Neuronal stem cell (in vitro differentiated cells): Measurements from ENCODE around the gene NGEF.

Source experiments
- DNase-seq: peaks from one replicate; pipeline ENCODE4 v3.0.0-alpha.2; 2013; ENCODE audit warnings: low spot score
- H2AFZ ChIP-seq: one replicate; pipeline ENCODE4 v1.6.1; 2013; ENCODE audit warnings: mild to moderate bottlenecking, low read length, inconsistent platforms
- H2AK5ac ChIP-seq: 2 replicates; pipeline ENCODE4 v1.6.1; 2013; ENCODE audit warnings: low read depth, mild to moderate bottlenecking, inconsistent platforms, low read length, moderate library complexity, mixed read lengths
- H2BK120ac ChIP-seq: 2 replicates; pipeline ENCODE4 v1.6.1; 2013; ENCODE audit warnings: low read depth, mild to moderate bottlenecking, inconsistent platforms, low read length, moderate library complexity, mixed read lengths
- H2BK12ac ChIP-seq: one replicate; pipeline ENCODE4 v1.6.1; 2013; ENCODE audit warnings: low read length, inconsistent platforms
- H2BK15ac ChIP-seq: 2 replicates; pipeline ENCODE4 v1.6.1; 2013; ENCODE audit warnings: mild to moderate bottlenecking, low read length, inconsistent platforms, mixed read lengths
- H2BK5ac ChIP-seq: one replicate; pipeline ENCODE4 v1.6.1; 2013; ENCODE audit warnings: inconsistent platforms, mild to moderate bottlenecking, low read length, moderate library complexity
- H3K14ac ChIP-seq: one replicate; pipeline ENCODE4 v1.6.1; 2013; ENCODE audit warnings: low read length, inconsistent platforms
- H3K18ac ChIP-seq: 2 replicates; pipeline ENCODE4 v1.6.1; 2013; ENCODE audit warnings: low read length, inconsistent platforms
- H3K23ac ChIP-seq: 2 replicates; pipeline ENCODE4 v1.6.1; 2013; ENCODE audit warnings: low read depth, mild to moderate bottlenecking, mixed read lengths, low read length, inconsistent platforms; ENCODE audit not compliant: poor library complexity
- H3K27ac ChIP-seq: replicated peaks from 3 replicates; pipeline ENCODE4 v1.5.1; 2013; ENCODE audit warnings: low read length, inconsistent platforms
- H3K27me3 ChIP-seq, 3 experiments: 2 replicates each; pipeline ENCODE4 v1.6.1; 2013; ENCODE audit warnings: low read length in 3 of 3, mild to moderate bottlenecking in 2 of 3, inconsistent platforms in 1 of 3, low read depth in 1 of 3, mixed read lengths in 1 of 3, moderate library complexity in 1 of 3; ENCODE audit not compliant: control insufficient read depth in 3 of 3, insufficient read depth in 3 of 3
- H3K36me3 ChIP-seq, 2 donors: replicated peaks in 1 of 2; 2 replicates each; pipeline ENCODE4 v1.6.1; 2013; ENCODE audit warnings: low read length in 2 of 2; ENCODE audit not compliant: control insufficient read depth in 2 of 2, insufficient read depth in 2 of 2
- H3K4ac ChIP-seq: 2 replicates; pipeline ENCODE4 v1.6.1; 2013; ENCODE audit warnings: inconsistent platforms, mild to moderate bottlenecking, low read length, moderate library complexity
- H3K4me1 ChIP-seq, 2 donors: 1 replicate in 1 of 2; 2 replicates in 1 of 2; pipeline ENCODE4 v1.6.1; 2013; ENCODE audit warnings: low read length in 2 of 2, low read depth in 1 of 2; ENCODE audit not compliant: control insufficient read depth in 2 of 2, insufficient read depth in 1 of 2
- H3K4me2 ChIP-seq: one replicate; pipeline ENCODE4 v1.6.1; 2013; ENCODE audit warnings: mild to moderate bottlenecking, low read length, inconsistent platforms; ENCODE audit not compliant: insufficient read depth, poor library complexity, severe bottlenecking
- H3K4me3 ChIP-seq, 2 donors: 2 replicates each; pipeline ENCODE4 v1.5.1; 2013; ENCODE audit warnings: low read length in 2 of 2, mild to moderate bottlenecking in 2 of 2, inconsistent platforms in 1 of 2, moderate library complexity in 1 of 2
- H3K79me1 ChIP-seq: one replicate; pipeline ENCODE4 v1.6.1; 2013; ENCODE audit warnings: low read depth, mild to moderate bottlenecking, inconsistent platforms, low read length, moderate library complexity
- H3K9ac ChIP-seq: one replicate; pipeline ENCODE4 v1.6.1; 2013; ENCODE audit warnings: mild to moderate bottlenecking, low read depth, low read length, inconsistent platforms; ENCODE audit not compliant: poor library complexity
- H3K9me3 ChIP-seq, 2 donors: replicated peaks in 1 of 2; 2 replicates each; pipeline versions ENCODE3 to v1.6.1; 2013; ENCODE audit warnings: low read length in 2 of 2, mild to moderate bottlenecking in 2 of 2, inconsistent platforms in 1 of 2, low read depth in 1 of 2, mixed read lengths in 1 of 2, moderate library complexity in 1 of 2; ENCODE audit not compliant: control insufficient read depth in 2 of 2, insufficient read depth in 1 of 2
- H4K8ac ChIP-seq: one replicate; pipeline ENCODE4 v1.6.1; 2013; ENCODE audit warnings: low read depth, mild to moderate bottlenecking, inconsistent platforms, low read length, moderate library complexity
- H4K91ac ChIP-seq: one replicate; pipeline ENCODE4 v1.6.1; 2013; ENCODE audit warnings: low read length, low read depth, mild to moderate bottlenecking, inconsistent platforms; ENCODE audit not compliant: poor library complexity
- WGBS, 2 donors: extraction: QIAGEN DNeasy Blood & Tissue Kit; methylation state at CpG; one replicate each; pipeline ENCODE4 v1.1.7; 2013; ENCODE audit warnings: missing lambda C conversion rate in 2 of 2, mixed read lengths in 1 of 2; ENCODE audit not compliant: insufficient read length in 2 of 2, insufficient replicate concordance in 1 of 2; ENCODE audit errors: extremely low coverage in 2 of 2; 5-methylcytosine and 5-hydroxymethylcytosine counted together

The NGEF gene

GRCh38 chr2:232949016-232949415 is 64.0 kb downstream of the NGEF start:
- peak; percentile 30 for DNase-seq

GRCh38 chr2:232942831-232943230 is 70.2 kb downstream of the NGEF start:
- no peaks in the 10 kb centered on the region for H3K79me1 ChIP-seq
- no peak overlapping the region for H2AFZ ChIP-seq
- H4K91ac ChIP-seq = no peak overlapping the region
- H3K4me2 ChIP-seq = no peak overlapping the region
- WGBS, 2 donors = no CpG with 5 or more reads among the region's 3 CpGs
- H2BK5ac ChIP-seq = no peak overlapping the region
- no peaks in the 10 kb centered on the region for H3K9me3 ChIP-seq
- H3K36me3 ChIP-seq = no peaks in the 10 kb centered on the region
- H3K14ac ChIP-seq = no peak overlapping the region
- H3K4ac ChIP-seq = no peak overlapping the region
- no peak for DNase-seq
- H2AK5ac ChIP-seq = no peak overlapping the region
- no peaks in the 10 kb centered on the region for H3K4me1 ChIP-seq
- H2BK15ac ChIP-seq = no peak overlapping the region
- H3K9ac ChIP-seq = no peak overlapping the region
- no peak overlapping the region for H3K27ac ChIP-seq
- H4K8ac ChIP-seq = no peak overlapping the region
- H3K23ac ChIP-seq = no peak overlapping the region
- no peak overlapping the region for H3K4me3 ChIP-seq
- H3K18ac ChIP-seq = no peak overlapping the region
- peaks cover 0 to 4% (median 0%) of the 10 kb centered on the region in 3 experiments for H3K27me3 ChIP-seq
- H2BK120ac ChIP-seq = no peak overlapping the region
- no peak overlapping the region for H2BK12ac ChIP-seq

More at GRCh38 chr2:232949016-232949415, 64.0 kb downstream of the NGEF start:
- Histone ChIP-seq H4K91ac (no peak overlapping the region), H3K27ac (no peak overlapping the region), H3K4ac (no peak overlapping the region), H3K79me1 (no peaks in the 10 kb centered on the region), H2BK15ac (no peak overlapping the region), H3K9ac (no peak overlapping the region), H2AK5ac (no peak overlapping the region), H2BK12ac (no peak overlapping the region), H3K9me3 (no peaks in the 10 kb centered on the region), H2AFZ (no peak overlapping the region), H2BK5ac (no peak overlapping the region), H3K23ac (no peak overlapping the region), H2BK120ac (no peak overlapping the region), H3K4me1 (peaks cover 0 to 3% of the 10 kb centered on the region in 2 donors), H3K4me3 (no peak overlapping the region), H3K27me3 (peaks cover 0 to 18% (median 0%) of the 10 kb centered on the region in 3 experiments), H3K4me2 (no peak overlapping the region), H3K36me3 (no peaks in the 10 kb centered on the region), H3K18ac (no peak overlapping the region), H4K8ac (no peak overlapping the region), H3K14ac (no peak overlapping the region)
- no CpG with 5 or more reads among the region's 4 CpGs for WGBS, 2 donors

- Histone ChIP-seq H2AFZ (no peak overlapping the region), H4K8ac (no peak overlapping the region), H3K18ac (peak overlapping the region; percentile 38), H2AK5ac (no peak overlapping the region), H3K4me1 (no peaks in the 10 kb centered on the region), H2BK5ac (no peak overlapping the region), H2BK15ac (no peak overlapping the region), H4K91ac (no peak overlapping the region), H2BK12ac (no peak overlapping the region), H3K4me3 (no peak overlapping the region), H3K14ac (no peak overlapping the region), H3K79me1 (no peaks in the 10 kb centered on the region), H3K27me3 (peaks cover 0 to 4% (median 0%) of the 10 kb centered on the region in 3 experiments), H3K9me3 (no peaks in the 10 kb centered on the region), H3K23ac (no peak overlapping the region), H2BK120ac (peak overlapping the region; percentile 28), H3K36me3 (no peaks in the 10 kb centered on the region), H3K4ac (no peak overlapping the region), H3K9ac (no peak overlapping the region), H3K27ac (no peak overlapping the region), H3K4me2 (no peak overlapping the region)
- no peak for DNase-seq
- WGBS, 2 donors = no CpG with 5 or more reads among the region's 10 CpGs
Observed at GRCh38 chr2:232941912-232942594, 71.0 kb downstream of the NGEF start.

- Histone ChIP-seq H3K18ac (no peak overlapping the region), H3K4me2 (no peak overlapping the region), H3K14ac (no peak overlapping the region), H2BK5ac (no peak overlapping the region), H2BK15ac (no peak overlapping the region), H2AK5ac (no peak overlapping the region), H3K27me3 (peaks cover 0 to under 1% (median 0%) of the 10 kb centered on the region in 3 experiments), H3K23ac (no peak overlapping the region), H3K4ac (no peak overlapping the region), H3K4me3 (no peak overlapping the region), H2AFZ (no peak overlapping the region), H3K9ac (no peak overlapping the region), H3K4me1 (no peaks in the 10 kb centered on the region), H4K8ac (no peak overlapping the region), H3K36me3 (no peaks in the 10 kb centered on the region), H4K91ac (no peak overlapping the region), H2BK120ac (no peak overlapping the region), H3K79me1 (no peaks in the 10 kb centered on the region), H2BK12ac (no peak overlapping the region), H3K27ac (no peak overlapping the region), H3K9me3 (peaks cover 0 to 1% of the 10 kb centered on the region in 2 donors)
- DNase-seq = no peak
- no CpG with 5 or more reads among the region's 8 CpGs for WGBS, 2 donors
Observed at GRCh38 chr2:232941400-232941799, 71.7 kb downstream of the NGEF start.
